Erythroblast (primary cell): ENCODE measurements around the gene CELA2B.

Source experiments
- GATA1 ChIP-seq: IDR thresholded peaks from 2 replicates; pipeline ENCODE4 v1.6.1; 2011; ENCODE audit warnings: low read depth, mild to moderate bottlenecking, control low read depth, low read length, moderate library complexity
- POLR2A ChIP-seq: IDR thresholded peaks from 2 replicates; pipeline ENCODE4 v1.6.1; 2011; ENCODE audit warnings: mild to moderate bottlenecking, low read length

DNA sequence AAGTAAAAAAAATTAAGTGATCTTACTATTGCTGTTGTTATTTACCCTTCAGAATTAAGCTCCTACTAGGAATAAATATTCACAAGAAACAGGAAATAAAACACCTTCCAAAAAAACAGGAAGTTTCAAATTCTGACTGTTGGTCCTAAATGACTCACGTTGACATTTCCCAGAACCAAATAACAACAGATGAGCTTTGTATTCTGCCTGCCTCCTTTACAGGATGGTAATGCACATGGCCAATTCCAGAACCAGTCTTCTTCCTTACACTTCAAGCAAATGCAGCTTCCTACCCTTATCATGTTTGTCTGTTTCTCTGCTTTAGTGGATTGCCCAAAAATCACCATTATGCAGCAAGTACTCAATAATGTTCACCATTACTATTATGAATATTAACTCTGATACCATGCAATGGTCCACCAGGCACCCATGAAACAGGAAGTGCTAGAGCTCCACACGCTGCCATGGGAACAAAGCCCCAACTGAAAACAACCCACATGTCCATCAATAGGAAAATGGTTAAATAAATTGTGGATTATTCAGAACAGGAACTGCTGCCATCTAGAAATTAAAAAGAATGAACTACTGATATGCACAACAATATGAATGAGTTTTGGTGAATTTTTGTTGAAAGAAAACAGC is 39.2 kb downstream of the CELA2B start:
- TF ChIP-seq POLR2A (no peak), GATA1 (no peak)
